A549 treated with GW870086 at 1 μM for 4 hours (cell line): ENCODE measurements around the gene ZNF764. TPM values are rescaled to one million over a fixed set of nuclear protein-coding genes. Genes with fewer than 3 reads are reported as not detected.

Source experiments
- total RNA-seq: library from RNA; stranded (reverse); fragments of 200-300 nt; extraction: Qiagen RNA extraction; gene quantifications from 5 replicates; pipeline ENCODE4 v1.2.3, GENCODE V29; 2022; ENCODE audit warnings: low read depth

ZNF764 gene
- total RNA-seq: 4.2 to 6.6 TPM (median 6.2 TPM) in 5 replicates

GRCh38 chr16:30557957-30558788 lies at the start of gene ZNF764:
ZNF764 (minus strand) TSS chr16:30558374; CDS start chr16:30558182, 192 bp downstream.

GRCh38 chr16:30585400-30586191 lies 27.4 kb upstream of the ZNF764 start, which contains the start of gene ZNF785:
ZNF785 (minus strand) TSS chr16:30585697; CDS start chr16:30585611, 86 bp downstream.

GRCh38 chr16:30571445-30572322 lies 13.5 kb upstream of the ZNF764 start, which contains the start of gene ZNF688:
ZNF688 (minus strand) TSS chr16:30571714; CDS start chr16:30571629, 85 bp downstream.

GRCh38 chr16:30534368-30535105 lies 23.6 kb downstream of the ZNF764 start, which contains the start of gene ZNF747:
ZNF747 (minus strand) TSS chr16:30534858; CDS start chr16:30534679, 179 bp downstream.

GRCh38 chr16:30526137-30526822 lies 31.9 kb downstream of the ZNF764 start, which contains the start of gene ZNF768:
ZNF768 (minus strand) TSS chr16:30526566; CDS start chr16:30526413, 153 bp downstream.

Other genes starting within 250 kb of the ZNF764 start
- 59.5 to 68.2 TPM (median 64.0 TPM) in 5 replicates for gene CD2BP2, start 203.1 kb downstream of the ZNF764 start, total RNA-seq
- gene TBC1D10B, start 187.9 kb downstream of the ZNF764 start, total RNA-seq: 23.3 to 30.4 TPM (median 27.7 TPM) in 5 replicates
- gene MYL11, start 183.6 kb downstream of the ZNF764 start, total RNA-seq: 0.51 TPM in 1 of 5 replicates, not detected in the others
- gene SEPTIN1, start 175.8 kb downstream of the ZNF764 start, total RNA-seq: 1.1 to 2.0 TPM (median 1.6 TPM) in 5 replicates
- gene ZNF48, start 163.0 kb downstream of the ZNF764 start, total RNA-seq: 11.2 to 15.5 TPM (median 12.8 TPM) in 5 replicates
- 3.5 to 6.1 TPM (median 5.2 TPM) in 5 replicates for gene ZNF771, start 150.8 kb downstream of the ZNF764 start, total RNA-seq
- 101 to 138 TPM (median 133 TPM) in 5 replicates for gene DCTPP1, start 128.3 kb downstream of the ZNF764 start, total RNA-seq
- gene SEPHS2, start 112.5 kb downstream of the ZNF764 start, total RNA-seq: 47.6 to 51.6 TPM (median 49.4 TPM) in 5 replicates
- 0.02 TPM in 1 of 5 replicates, not detected in the others for gene ITGAL, start 85.6 kb downstream of the ZNF764 start, total RNA-seq
- gene ZNF768, start 31.8 kb downstream of the ZNF764 start, total RNA-seq: 37.2 to 46.2 TPM (median 45.5 TPM) in 5 replicates
- gene ZNF747, start 23.5 kb downstream of the ZNF764 start, total RNA-seq: 3.3 to 4.9 TPM (median 4.5 TPM) in 5 replicates
- gene ZNF688, start 13.3 kb upstream of the ZNF764 start, total RNA-seq: 5.5 to 8.0 TPM (median 6.7 TPM) in 5 replicates
- gene ZNF785, start 27.3 kb upstream of the ZNF764 start, total RNA-seq: not detected in 5 replicates
- 7.3 to 9.9 TPM (median 8.5 TPM) in 5 replicates for gene ZNF689, start 52.0 kb upstream of the ZNF764 start, total RNA-seq
- gene PRR14, start 92.6 kb upstream of the ZNF764 start, total RNA-seq: 20.5 to 24.8 TPM (median 22.6 TPM) in 5 replicates
- 29.0 to 42.4 TPM (median 40.9 TPM) in 5 replicates for gene FBRS, start 100.1 kb upstream of the ZNF764 start, total RNA-seq
- gene SRCAP, start 140.8 kb upstream of the ZNF764 start, total RNA-seq: 10.9 to 27.0 TPM (median 21.2 TPM) in 5 replicates
- 23.5 to 29.4 TPM (median 28.8 TPM) in 5 replicates for gene PHKG2, start 190.1 kb upstream of the ZNF764 start, total RNA-seq
- 5.6 to 9.2 TPM (median 7.7 TPM) in 5 replicates for gene CFAP119, start 203.7 kb upstream of the ZNF764 start, total RNA-seq
- gene RNF40, start 203.9 kb upstream of the ZNF764 start, total RNA-seq: 71.8 to 88.1 TPM (median 83.4 TPM) in 5 replicates
- gene ZNF629, start 228.8 kb upstream of the ZNF764 start, total RNA-seq: 15.4 to 18.3 TPM (median 18.0 TPM) in 5 replicates